ENCODE results near the gene CCDC88B. TPM values are rescaled to one million over a fixed set of nuclear protein-coding genes. Genes with fewer than 3 reads are reported as not detected.
A peak's percentile ranks its signal among the peaks of the same experiment; 100 is the strongest.

Gene CCDC88B
- total and polyA plus RNA-seq, 9 of the 15 experiments (the other 6 are each of a cell fraction or from before 2014, with no cell fraction given) = 0.13 to 18.1 (median 7.9) TPM

DNA sequence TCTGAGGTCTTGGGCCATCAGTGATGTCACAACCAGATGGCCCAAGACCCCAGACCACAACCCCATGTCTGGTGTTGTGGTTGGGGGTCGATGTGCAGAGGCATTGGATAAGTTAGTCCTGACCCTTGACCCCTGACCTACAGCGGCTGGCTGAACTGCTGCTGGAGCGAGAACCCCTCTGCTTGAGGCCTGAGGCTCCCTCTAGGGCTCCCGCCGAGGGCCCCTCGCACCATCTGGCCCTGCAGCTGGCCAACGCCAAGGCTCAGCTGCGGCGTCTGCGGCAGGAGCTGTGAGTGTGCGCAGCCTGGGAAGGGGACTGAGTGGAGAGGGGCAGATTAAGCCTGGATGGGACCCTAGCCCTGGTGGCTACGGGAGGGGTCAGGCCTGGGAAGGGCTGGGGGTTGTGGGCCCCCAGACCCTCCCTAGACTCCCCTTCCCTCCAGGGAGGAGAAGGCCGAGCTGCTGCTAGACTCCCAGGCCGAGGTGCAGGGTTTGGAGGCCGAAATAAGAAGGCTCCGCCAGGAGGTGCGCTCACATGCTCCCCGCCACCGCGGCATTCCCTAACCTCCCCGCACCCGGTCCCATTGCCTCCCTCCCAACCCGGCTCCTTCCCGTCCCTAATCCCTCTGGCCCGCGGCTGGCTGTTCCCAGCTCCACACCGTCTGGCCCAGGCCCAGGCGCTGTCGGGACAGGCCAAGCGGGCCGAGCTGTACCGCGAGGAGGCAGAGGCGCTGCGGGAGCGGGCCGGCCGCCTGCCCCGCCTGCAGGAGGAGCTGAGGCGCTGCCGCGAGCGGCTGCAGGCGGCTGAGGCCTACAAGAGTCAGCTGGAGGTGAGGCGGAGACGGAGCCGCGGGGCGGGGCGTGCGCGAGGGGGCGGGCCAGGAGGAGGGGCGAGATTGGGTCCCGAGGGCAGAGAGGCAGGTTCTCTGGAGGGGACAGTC lies 2.1 kb downstream of the CCDC88B start (continued):
- TF ChIP-seq, protein P1, sequence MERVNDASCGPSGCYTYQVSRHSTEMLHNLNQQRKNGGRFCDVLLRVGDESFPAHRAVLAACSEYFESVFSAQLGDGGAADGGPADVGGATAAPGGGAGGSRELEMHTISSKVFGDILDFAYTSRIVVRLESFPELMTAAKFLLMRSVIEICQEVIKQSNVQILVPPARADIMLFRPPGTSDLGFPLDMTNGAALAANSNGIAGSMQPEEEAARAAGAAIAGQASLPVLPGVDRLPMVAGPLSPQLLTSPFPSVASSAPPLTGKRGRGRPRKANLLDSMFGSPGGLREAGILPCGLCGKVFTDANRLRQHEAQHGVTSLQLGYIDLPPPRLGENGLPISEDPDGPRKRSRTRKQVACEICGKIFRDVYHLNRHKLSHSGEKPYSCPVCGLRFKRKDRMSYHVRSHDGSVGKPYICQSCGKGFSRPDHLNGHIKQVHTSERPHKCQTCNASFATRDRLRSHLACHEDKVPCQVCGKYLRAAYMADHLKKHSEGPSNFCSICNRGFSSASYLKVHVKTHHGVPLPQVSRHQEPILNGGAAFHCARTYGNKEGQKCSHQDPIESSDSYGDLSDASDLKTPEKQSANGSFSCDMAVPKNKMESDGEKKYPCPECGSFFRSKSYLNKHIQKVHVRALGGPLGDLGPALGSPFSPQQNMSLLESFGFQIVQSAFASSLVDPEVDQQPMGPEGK (CRISPR knock-in tag; IDR thresholded peaks at IDR 0.05; ENCODE audit: borderline replicate concordance) = no peak
- TF ChIP-seq PYGO2 (tag; IDR thresholded peaks at IDR 0.05) = no peak
- TF ChIP-seq, protein P2, sequence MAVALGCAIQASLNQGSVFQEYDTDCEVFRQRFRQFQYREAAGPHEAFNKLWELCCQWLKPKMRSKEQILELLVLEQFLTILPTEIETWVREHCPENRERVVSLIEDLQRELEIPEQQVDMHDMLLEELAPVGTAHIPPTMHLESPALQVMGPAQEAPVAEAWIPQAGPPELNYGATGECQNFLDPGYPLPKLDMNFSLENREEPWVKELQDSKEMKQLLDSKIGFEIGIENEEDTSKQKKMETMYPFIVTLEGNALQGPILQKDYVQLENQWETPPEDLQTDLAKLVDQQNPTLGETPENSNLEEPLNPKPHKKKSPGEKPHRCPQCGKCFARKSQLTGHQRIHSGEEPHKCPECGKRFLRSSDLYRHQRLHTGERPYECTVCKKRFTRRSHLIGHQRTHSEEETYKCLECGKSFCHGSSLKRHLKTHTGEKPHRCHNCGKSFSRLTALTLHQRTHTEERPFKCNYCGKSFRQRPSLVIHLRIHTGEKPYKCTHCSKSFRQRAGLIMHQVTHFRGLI (CRISPR knock-in tag; IDR thresholded peaks at IDR 0.05) = no peak
- no peak for TF ChIP-seq NFXL1 (CRISPR knock-in tag; IDR thresholded peaks at IDR 0.05)
- no peak for TF ChIP-seq ZNF354B (CRISPR knock-in tag; IDR thresholded peaks at IDR 0.05)
- TF ChIP-seq, protein P3, sequence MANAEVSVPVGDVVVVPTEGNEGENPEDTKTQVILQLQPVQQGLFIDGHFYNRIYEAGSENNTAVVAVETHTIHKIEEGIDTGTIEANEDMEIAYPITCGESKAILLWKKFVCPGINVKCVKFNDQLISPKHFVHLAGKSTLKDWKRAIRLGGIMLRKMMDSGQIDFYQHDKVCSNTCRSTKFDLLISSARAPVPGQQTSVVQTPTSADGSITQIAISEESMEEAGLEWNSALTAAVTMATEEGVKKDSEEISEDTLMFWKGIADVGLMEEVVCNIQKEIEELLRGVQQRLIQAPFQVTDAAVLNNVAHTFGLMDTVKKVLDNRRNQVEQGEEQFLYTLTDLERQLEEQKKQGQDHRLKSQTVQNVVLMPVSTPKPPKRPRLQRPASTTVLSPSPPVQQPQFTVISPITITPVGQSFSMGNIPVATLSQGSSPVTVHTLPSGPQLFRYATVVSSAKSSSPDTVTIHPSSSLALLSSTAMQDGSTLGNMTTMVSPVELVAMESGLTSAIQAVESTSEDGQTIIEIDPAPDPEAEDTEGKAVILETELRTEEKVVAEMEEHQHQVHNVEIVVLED (CRISPR knock-in tag; IDR thresholded peaks at IDR 0.05) = no peak
- TF ChIP-seq NR1H2 (CRISPR knock-in tag; IDR thresholded peaks at IDR 0.05) = no peak
- TF ChIP-seq L3MBTL2 (IDR thresholded peaks at IDR 0.05) = peak; percentile 90
- peak; percentile 63 for TF ChIP-seq RB1 (IDR thresholded peaks at IDR 0.05; ENCODE audit: low read depth)
- no peak for TF ChIP-seq ZNF707 (CRISPR knock-in tag; conservative IDR thresholded peaks at IDR 0.05)
- TF ChIP-seq SPI1 (IDR thresholded peaks at IDR 0.05; ENCODE audit: borderline replicate concordance, low read depth, low read length) = no peak
- no peak for TF ChIP-seq TRIM28 (IDR thresholded peaks at IDR 0.05)
- no peak for TF ChIP-seq HDAC2 (IDR thresholded peaks at IDR 0.05)
- TF ChIP-seq, protein P4, sequence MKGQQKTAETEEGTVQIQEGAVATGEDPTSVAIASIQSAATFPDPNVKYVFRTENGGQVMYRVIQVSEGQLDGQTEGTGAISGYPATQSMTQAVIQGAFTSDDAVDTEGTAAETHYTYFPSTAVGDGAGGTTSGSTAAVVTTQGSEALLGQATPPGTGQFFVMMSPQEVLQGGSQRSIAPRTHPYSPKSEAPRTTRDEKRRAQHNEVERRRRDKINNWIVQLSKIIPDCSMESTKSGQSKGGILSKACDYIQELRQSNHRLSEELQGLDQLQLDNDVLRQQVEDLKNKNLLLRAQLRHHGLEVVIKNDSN (CRISPR knock-in tag; IDR thresholded peaks at IDR 0.05) = no peak; the same call in 1 of the 2 replicates
- TF ChIP-seq STAT5A (IDR thresholded peaks at IDR 0.05; ENCODE audit: borderline replicate concordance, low read length) = no peak
- TF ChIP-seq MAFG (tag; conservative IDR thresholded peaks at IDR 0.05) = no peak
- no peak for TF ChIP-seq ARID2 (IDR thresholded peaks at IDR 0.05)
- TF ChIP-seq, protein P5, sequence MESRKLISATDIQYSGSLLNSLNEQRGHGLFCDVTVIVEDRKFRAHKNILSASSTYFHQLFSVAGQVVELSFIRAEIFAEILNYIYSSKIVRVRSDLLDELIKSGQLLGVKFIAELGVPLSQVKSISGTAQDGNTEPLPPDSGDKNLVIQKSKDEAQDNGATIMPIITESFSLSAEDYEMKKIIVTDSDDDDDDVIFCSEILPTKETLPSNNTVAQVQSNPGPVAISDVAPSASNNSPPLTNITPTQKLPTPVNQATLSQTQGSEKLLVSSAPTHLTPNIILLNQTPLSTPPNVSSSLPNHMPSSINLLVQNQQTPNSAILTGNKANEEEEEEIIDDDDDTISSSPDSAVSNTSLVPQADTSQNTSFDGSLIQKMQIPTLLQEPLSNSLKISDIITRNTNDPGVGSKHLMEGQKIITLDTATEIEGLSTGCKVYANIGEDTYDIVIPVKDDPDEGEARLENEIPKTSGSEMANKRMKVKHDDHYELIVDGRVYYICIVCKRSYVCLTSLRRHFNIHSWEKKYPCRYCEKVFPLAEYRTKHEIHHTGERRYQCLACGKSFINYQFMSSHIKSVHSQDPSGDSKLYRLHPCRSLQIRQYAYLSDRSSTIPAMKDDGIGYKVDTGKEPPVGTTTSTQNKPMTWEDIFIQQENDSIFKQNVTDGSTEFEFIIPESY (CRISPR knock-in tag; IDR thresholded peaks at IDR 0.05) = peak; percentile 98
- TF ChIP-seq CEBPB (tag; IDR thresholded peaks at IDR 0.05) = no peak
